GM20000 (cell line): ENCODE measurements around the gene SLC6A12.

ENCODE experiments used
- DNase-seq: peaks from one replicate; pipeline ENCODE4 v3.0.0; 2012; ENCODE audit warnings: low spot score
- TF ChIP-seq, protein P1 (sequence below): IDR thresholded peaks from 2 replicates; pipeline ENCODE4 v1.5.1; 2012; ENCODE audit warnings: mild to moderate bottlenecking, control low read depth; ENCODE audit errors: extremely low read depth, missing control alignments

Gene SLC6A12

DNA sequence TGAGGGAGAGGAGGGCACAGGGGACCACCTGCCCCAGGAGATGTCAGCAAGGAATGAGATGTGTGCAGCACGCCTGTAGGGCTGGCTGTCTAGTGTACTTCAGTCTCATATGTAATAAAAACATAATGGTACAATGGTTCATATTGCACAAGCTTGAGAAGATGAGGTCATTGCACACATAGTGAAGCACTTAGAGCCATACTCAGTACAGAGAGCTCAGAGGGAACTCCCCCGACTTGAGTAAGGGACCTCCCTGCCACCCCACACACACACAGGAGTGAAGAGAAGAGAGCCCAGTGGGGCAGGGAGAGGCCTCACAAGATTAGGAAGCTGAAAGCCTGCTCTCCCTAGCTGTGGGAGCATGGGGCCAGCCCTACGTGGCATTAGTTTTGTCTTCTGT lies 61.5 kb downstream of the SLC6A12 start:
- DNase-seq, result no peak
- TF ChIP-seq, protein P1, sequence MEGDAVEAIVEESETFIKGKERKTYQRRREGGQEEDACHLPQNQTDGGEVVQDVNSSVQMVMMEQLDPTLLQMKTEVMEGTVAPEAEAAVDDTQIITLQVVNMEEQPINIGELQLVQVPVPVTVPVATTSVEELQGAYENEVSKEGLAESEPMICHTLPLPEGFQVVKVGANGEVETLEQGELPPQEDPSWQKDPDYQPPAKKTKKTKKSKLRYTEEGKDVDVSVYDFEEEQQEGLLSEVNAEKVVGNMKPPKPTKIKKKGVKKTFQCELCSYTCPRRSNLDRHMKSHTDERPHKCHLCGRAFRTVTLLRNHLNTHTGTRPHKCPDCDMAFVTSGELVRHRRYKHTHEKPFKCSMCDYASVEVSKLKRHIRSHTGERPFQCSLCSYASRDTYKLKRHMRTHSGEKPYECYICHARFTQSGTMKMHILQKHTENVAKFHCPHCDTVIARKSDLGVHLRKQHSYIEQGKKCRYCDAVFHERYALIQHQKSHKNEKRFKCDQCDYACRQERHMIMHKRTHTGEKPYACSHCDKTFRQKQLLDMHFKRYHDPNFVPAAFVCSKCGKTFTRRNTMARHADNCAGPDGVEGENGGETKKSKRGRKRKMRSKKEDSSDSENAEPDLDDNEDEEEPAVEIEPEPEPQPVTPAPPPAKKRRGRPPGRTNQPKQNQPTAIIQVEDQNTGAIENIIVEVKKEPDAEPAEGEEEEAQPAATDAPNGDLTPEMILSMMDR, result no peak

DNA sequence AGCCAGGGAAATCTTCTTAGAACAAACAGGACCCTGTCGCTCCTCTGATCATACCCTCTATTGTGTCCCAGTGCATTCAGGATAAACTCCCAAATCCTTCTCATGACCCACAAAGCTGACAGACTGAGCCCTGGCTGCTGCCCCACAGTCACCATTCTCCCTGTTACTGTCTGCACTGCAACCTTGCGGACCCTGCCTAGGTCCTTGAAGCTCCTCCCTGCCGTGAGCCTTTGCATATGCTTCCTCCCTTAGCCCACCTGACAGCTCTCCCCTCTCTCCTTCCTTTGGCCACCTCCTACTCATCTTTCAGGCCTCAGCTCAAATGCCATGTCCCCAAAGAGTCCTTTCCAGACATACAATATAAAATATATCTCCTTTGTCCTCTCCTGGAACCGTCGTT lies 62.4 kb downstream of the SLC6A12 start:
- DNase-seq, result no peak
- TF ChIP-seq, protein P1, result no peak

DNA sequence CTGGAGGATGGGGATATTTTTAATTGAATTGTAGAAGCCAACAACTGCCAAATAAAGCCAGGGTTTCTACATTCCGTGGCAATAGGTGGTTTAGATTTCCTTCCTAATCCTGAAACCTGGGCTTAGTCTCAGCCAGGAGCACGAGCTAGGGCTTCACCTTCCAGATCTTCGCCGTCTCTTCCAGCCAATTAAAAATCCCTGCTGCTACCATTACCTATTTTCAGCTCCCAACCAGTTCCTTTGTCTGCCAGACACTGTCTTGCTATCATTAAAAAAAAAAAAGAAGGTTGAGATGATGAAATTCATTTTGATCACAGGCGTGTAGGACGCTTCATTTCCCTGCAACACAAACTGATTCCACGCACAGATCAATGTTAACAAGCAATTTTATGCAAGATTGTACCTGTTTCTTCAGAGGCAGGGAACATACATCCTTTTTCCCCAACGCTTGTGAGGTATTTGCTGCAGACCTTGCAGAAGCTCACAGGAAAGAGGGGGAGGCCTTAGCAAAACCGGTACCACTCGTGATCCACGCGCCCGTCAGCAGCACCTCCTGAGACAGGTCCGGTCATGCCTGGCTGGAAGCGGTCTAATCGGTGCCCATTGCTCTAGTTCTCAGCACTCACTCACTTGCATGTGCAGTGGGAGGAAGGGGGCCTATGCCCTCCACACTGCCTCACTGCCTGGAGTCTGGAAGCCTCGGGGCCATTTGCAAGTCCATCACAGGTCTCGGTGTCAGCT lies 65.1 kb downstream of the SLC6A12 start:
- no peak for DNase-seq
- TF ChIP-seq, protein P1, result no peak

DNA sequence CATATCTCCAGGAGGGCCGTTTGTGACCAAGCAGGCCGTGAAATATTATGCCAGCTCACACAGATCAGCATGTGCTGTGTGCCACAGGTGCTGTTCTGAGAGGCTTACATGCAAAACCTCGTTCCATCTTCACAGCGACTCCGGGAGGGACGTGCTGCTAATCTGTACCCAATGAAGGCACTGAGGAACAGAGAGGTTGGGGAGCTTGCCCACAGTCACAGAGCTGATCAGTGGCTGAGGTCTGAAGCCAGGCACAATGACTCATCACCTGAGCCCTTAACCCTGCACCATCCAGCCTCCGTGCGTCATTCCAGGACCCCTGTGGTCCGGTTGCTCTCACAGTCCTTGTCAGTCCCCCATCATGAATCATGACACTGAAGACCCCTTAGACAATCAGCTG lies 66.7 kb downstream of the SLC6A12 start:
- TF ChIP-seq, protein P1, result no peak
- DNase-seq, result no peak

DNA sequence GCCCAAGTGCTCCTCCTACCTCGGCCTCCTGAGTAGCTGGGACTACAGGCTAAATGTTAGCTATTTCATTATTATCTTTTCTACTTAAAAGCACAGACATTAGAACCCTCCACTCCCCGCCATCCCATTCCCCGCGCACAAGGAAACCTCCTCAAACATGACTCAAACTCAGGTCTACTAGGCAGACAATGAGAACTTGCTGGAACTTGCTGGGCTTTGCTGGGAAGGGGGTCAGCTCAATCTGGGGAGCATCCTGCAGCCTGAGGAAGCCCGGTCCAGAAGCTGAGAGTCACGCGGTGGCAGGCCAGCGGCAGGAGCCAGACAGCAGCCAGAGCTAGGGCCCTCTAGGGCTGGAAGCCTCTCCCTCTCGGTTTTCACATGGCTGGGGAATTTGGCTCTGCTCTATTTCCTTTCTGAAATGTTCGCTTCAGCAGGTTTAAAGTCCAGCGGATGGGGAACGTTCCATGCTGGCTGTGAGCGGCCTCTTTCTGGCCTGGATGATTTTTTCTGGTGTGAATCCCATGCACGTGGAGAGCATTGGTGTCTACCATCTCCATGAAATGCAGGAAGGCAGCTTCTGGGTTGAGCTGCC lies 68.5 kb downstream of the SLC6A12 start:
- TF ChIP-seq, protein P1, result no peak
- DNase-seq, result no peak

DNA sequence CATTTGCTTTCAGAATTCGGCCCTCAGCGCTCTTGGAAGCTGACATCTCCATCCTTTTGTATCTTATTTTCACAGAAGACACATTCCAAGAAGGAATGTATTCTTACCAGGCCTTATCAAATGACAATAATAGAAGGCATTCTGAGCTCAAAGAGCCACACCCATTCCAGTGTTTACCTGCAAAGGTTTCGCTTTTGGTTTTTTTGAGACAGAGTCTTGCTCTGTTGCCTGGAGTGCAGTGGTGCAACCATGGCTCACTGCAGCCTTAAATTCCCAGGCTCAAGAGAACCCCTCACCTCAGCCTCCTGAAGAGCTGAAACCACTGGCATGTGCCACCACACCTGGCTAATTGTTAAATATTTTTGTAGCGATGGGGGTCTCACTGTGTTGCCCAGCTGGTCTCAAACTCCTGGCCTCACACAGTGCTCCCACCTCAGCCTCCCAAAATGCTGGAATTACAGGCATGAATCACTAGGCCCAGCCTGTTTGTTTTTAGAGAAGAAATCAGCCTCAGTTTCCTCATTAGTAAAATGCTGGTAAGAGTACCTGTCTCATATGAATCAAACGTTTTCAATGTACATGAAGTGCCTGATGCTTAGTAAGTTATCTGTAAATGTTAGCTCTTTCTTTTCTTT lies 69.2 kb downstream of the SLC6A12 start:
- DNase-seq, result no peak
- TF ChIP-seq, protein P1, result no peak

DNA sequence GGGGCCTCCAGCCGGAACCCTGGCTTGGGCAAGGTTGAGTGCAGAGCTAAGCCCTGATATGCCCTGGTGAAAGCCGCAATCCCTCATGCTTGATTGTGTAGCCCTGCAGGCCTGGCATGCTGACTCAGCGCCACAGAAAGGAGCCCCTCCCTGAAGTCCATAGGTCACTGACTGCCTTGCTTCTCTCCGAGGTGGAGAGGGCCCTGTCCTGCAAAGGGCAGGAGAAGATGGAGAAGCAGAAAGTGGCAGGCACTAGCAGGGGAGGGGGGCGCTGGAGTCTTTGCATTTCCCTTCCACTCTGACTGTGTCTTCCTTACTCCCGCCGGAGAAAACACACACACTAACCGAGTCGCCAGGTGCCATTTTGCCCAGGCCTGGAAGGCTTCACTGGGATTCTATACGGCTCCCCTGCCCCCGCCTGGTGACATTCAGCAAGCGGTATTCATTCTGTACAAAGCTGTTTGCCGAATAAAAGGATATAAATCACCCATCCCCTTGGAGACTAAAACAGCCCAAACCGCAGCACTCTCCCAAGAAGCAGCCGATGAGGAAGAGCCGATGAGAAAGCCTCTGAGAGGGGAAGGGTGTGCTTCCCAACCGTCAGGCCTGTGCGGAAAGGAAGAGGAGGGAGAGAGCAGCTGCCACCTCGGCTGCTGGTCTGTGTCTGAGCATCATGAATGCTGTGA lies 69.8 kb downstream of the SLC6A12 start:
- no peak for DNase-seq
- TF ChIP-seq, protein P1, result no peak
